A673 (cell line): ENCODE data around the gene RASIP1.

Source experiments
- CTCF ChIP-seq: fragments of 300-800, 200-600 bp; sonication (generic); conservative IDR thresholded peaks from 2 replicates; pipeline ENCODE4 v1.5.1; 2017; ENCODE audit warnings: low read depth, mild to moderate bottlenecking, antibody characterized with exemption, low read length, moderate library complexity, mixed read lengths
- EZH2 ChIP-seq: fragments of 200-600 bp; sonication (generic); IDR thresholded peaks from 2 replicates; pipeline ENCODE4 v1.6.1; 2017; ENCODE audit warnings: borderline replicate concordance, low read depth, mild to moderate bottlenecking, mixed read lengths, antibody characterized with exemption, low read length; ENCODE audit not compliant: poor library complexity, severe bottlenecking

GRCh38 chr19:48703316-48703715 is 37.1 kb downstream of the RASIP1 start:
- TF ChIP-seq CTCF = no peak
- TF ChIP-seq EZH2 = no peak
